Chondrocyte (in vitro differentiated cells): ENCODE results near the gene EFHD2. TPM values are rescaled to one million over a fixed set of nuclear protein-coding genes. Genes with fewer than 3 reads are reported as not detected.

Experiments used
- DNase-seq: peaks from one replicate; pipeline ENCODE4 v3.0.0; 2021; ENCODE audit warnings: mixed read lengths, low spot score
- H3K27ac Mint-ChIP-seq: one replicate; pipeline ENCODE4 v1.8.0; 2021; ENCODE audit warnings: mild to moderate bottlenecking, moderate library complexity, mixed read lengths; ENCODE audit not compliant: unreplicated experiment
- H3K27me3 Mint-ChIP-seq: 2 replicates; pipeline ENCODE4 v1.8.0; 2021; ENCODE audit warnings: low read depth, mixed read lengths
- H3K36me3 Mint-ChIP-seq: 2 replicates; pipeline ENCODE4 v1.8.0; 2021; ENCODE audit warnings: low read depth, mixed read lengths
- H3K4me1 Mint-ChIP-seq: 2 replicates; pipeline ENCODE4 v1.8.0; 2021; ENCODE audit warnings: low read depth, mild to moderate bottlenecking, mixed read lengths
- H3K4me3 Mint-ChIP-seq: one replicate; pipeline ENCODE4 v1.8.0; 2021; ENCODE audit warnings: mild to moderate bottlenecking, moderate library complexity, mixed read lengths; ENCODE audit not compliant: unreplicated experiment
- H3K9me3 Mint-ChIP-seq: 2 replicates; pipeline ENCODE4 v1.8.0; 2021; ENCODE audit warnings: low read depth, mixed read lengths
- total RNA-seq: library from RNA; stranded (reverse); gene quantifications from 3 replicates; pipeline ENCODE4 v1.2.1, GENCODE V29; 2021
- TF ChIP-seq, protein P1 (sequence below): fragments of 200-600 bp; sonication (generic); IDR thresholded peaks from 2 replicates; pipeline ENCODE4 v1.5.0; 2021; ENCODE audit warnings: antibody characterized with exemption, mild to moderate bottlenecking, moderate library complexity

EFHD2 gene
- total RNA-seq, 1 donor from 2014 or later: 7.9 TPM

DNA sequence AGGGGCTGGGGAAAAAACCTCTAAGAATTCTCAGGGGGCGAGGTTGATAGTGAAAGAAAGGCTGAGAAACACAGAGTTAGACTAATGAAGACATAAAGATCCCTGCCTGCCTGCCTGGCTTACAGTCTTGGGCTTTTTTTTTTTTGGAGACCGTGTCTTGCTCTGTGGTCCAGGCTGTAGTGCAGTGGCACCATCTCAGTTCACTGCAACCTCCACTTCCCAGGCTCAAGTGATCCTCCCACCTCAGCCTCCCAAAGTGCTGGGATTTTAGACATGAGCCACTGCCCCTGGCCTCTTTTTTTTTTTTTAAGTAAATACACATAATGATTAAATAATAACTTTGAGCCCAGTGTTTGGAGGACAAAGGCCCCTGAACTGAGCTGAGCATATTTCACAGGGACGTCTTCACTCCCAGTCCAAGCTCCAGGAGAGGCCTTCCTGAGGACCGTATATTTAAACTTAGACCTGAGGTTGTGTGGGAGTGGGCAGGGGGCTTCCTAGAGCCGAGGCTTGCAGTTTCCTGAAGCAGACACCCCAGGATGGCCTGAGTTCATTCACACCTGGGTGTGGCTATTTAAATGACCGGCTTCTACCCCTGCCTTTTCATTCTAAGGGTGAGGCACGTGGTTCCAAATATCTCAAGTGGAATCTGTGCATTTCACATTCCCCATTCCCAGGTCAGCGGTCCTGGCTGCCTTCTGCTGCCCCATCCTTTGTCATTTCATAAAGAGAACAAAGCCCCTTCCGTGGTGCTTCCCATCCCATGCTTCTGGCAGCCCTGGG, 16.0 kb upstream of the EFHD2 start:
- no peak for DNase-seq
- H3K27ac Mint-ChIP-seq: no peak overlapping the region
- H3K4me3 Mint-ChIP-seq: no peak overlapping the region
- no peaks in the 10 kb centered on the region for H3K36me3 Mint-ChIP-seq
- no peaks in the 10 kb centered on the region for H3K9me3 Mint-ChIP-seq
- TF ChIP-seq, protein P1, sequence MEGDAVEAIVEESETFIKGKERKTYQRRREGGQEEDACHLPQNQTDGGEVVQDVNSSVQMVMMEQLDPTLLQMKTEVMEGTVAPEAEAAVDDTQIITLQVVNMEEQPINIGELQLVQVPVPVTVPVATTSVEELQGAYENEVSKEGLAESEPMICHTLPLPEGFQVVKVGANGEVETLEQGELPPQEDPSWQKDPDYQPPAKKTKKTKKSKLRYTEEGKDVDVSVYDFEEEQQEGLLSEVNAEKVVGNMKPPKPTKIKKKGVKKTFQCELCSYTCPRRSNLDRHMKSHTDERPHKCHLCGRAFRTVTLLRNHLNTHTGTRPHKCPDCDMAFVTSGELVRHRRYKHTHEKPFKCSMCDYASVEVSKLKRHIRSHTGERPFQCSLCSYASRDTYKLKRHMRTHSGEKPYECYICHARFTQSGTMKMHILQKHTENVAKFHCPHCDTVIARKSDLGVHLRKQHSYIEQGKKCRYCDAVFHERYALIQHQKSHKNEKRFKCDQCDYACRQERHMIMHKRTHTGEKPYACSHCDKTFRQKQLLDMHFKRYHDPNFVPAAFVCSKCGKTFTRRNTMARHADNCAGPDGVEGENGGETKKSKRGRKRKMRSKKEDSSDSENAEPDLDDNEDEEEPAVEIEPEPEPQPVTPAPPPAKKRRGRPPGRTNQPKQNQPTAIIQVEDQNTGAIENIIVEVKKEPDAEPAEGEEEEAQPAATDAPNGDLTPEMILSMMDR: no peak
- no peaks in the 10 kb centered on the region for H3K4me1 Mint-ChIP-seq
- peaks cover 3% of the 10 kb centered on the region for H3K27me3 Mint-ChIP-seq

DNA sequence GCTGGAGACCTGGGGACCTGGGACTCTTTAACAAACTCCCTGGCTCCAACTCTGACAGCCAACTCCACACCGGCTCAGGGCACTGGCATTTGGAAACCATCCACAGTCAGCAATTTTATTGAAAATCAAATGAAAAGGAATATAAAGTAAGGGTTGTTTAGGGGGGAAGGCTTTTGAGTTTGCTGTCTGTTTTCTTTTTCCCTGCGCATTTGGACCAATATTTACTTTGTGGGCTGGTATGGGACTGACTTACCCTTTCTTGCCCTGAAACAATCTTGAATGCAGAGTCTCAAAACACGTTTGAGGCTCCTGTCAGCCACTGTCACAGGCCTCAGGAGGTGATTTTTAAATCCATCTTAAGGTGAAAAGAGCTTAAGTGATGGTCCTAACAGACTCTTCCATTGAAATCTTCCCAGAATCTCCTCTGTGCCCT, 15.4 kb upstream of the EFHD2 start:
- Mint-ChIP-seq H3K36me3 (no peaks in the 10 kb centered on the region), H3K4me1 (no peaks in the 10 kb centered on the region), H3K4me3 (no peak overlapping the region), H3K27me3 (peaks cover 2% of the 10 kb centered on the region), H3K27ac (no peak overlapping the region), H3K9me3 (peaks cover under 1% of the 10 kb centered on the region)
- TF ChIP-seq, protein P1: no peak
- no peak for DNase-seq

DNA sequence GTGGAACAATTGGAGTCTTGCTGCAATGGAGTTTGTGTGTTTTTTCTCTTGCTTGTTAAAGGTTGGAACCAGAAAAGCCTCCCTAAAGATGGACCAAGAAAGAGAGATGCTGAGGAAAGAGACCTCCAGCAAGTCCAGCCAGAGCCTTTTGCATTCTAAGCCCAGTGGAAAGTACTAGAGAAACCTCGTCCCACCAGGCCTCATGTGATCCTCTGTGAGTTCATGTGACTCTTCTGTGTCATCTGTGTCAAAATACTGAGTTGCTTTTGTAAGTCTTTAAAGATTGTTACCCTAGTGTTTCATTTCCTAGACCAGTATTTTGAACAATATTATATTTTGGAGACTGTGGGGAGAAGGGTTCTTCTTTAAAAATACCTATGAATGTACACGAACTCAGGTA, 12.5 kb upstream of the EFHD2 start:
- Mint-ChIP-seq H3K4me3 (no peak overlapping the region), H3K9me3 (peaks cover 4% of the 10 kb centered on the region), H3K27ac (no peak overlapping the region), H3K36me3 (no peaks in the 10 kb centered on the region), H3K4me1 (peaks cover 3% of the 10 kb centered on the region), H3K27me3 (peaks cover 2% of the 10 kb centered on the region)
- no peak for DNase-seq
- TF ChIP-seq, protein P1: no peak

DNA sequence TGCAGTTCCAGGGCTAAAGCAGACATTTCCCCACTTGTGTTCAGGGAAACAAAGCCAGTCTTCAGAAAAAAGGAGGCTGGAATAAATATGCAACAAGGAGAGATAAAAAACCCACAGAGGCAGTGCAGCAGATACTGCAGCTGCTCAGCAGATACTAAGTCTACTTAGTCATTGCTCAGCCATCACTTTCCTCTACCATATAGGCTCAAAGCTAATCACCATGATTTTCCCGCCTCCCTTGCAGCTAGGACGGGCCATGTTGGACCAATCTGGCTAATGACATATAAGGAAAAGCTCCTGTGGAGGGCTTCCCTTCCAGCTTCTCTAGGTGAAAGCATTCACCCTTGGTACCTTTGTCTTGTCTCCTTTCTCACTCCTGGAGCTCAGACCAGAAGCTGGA, 10.0 kb upstream of the EFHD2 start:
- H3K9me3 Mint-ChIP-seq: peaks cover 4% of the 10 kb centered on the region
- TF ChIP-seq, protein P1: no peak
- peaks cover 3% of the 10 kb centered on the region for H3K4me1 Mint-ChIP-seq
- no peaks in the 10 kb centered on the region for H3K27me3 Mint-ChIP-seq
- H3K27ac Mint-ChIP-seq: no peak overlapping the region
- DNase-seq: no peak
- H3K4me3 Mint-ChIP-seq: no peak overlapping the region
- H3K36me3 Mint-ChIP-seq: no peaks in the 10 kb centered on the region

DNA sequence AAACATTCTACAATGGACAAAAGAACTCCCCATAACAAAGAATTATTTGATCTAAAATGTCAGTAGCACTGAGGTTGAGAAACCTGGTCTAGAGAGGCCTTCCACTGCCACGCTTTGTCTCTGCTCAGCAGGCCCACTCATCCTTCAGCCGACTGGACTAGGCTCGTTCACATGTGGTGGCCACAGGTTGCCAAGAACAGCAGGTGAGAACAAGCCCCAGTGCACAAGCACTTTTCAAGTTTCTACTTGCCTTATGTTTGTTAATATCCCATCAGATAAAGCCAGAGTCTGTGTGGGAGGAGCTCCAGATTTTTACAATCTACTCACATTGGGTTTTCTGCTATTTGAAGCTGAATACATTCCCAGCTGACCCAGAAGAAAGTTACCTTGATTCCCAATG, 9.1 kb upstream of the EFHD2 start:
- TF ChIP-seq, protein P1: no peak
- Mint-ChIP-seq H3K27me3 (no peaks in the 10 kb centered on the region), H3K9me3 (peaks cover 4% of the 10 kb centered on the region), H3K4me3 (no peak overlapping the region), H3K4me1 (peaks cover 3% of the 10 kb centered on the region), H3K27ac (no peak overlapping the region), H3K36me3 (no peaks in the 10 kb centered on the region)
- no peak for DNase-seq
